ENCODE data around the gene CORO2A.
A peak's percentile ranks its signal among the peaks of the same experiment; 100 is the strongest.

The CORO2A gene

DNA sequence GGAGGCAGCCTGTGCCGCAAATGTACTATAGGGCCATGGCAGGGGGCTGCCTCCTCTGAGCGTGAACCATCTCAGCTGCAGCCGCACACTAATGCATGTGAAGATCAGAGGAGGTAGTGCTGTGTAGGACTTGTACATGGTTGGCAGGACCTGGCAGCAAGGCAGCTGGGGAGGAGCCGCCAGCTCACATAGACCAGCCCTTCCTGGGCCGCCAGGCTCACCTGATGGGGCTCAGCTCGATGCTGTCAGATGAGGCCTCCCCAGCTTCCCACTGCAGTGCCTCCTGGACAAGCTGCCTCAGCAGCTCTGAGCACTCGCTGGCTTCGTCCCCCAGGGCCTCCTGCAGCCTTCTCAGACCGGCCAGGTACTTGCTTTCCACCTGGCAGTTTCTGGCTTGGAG lies 18.0 kb upstream of the CORO2A start:
- no peak overlapping the region for H3K4me3 ChIP-seq (ENCODE audit: low read depth, low read length)
- H3K36me3 ChIP-seq (ENCODE audit: control insufficient read depth in 2 of 2, insufficient read depth in 1 of 2, low read length in 2 of 2): peaks cover 0 to 6% of the 10 kb centered on the region in 2 experiments; a peak in 1 of 3 replicates
- TF ChIP-seq ZNF19 (tag by site-specific recombination; IDR thresholded peaks at IDR 0.05; ENCODE audit: low read depth) (no peak), GLIS1 (tag by site-specific recombination; IDR thresholded peaks at IDR 0.05) (peak; percentile 79)
- no peaks in the 10 kb centered on the region for H3K9me3 ChIP-seq (ENCODE audit: control insufficient read depth, insufficient read depth, low read depth, low read length)
- H3K4me1 ChIP-seq (ENCODE audit: control insufficient read depth, insufficient read depth, low read length): no peaks in the 10 kb centered on the region
- no peak overlapping the region for H3K27ac ChIP-seq (ENCODE audit: extremely low read depth, low read depth, low read length)
- POLR2A ChIA-PET: no interaction called here
- CTCF ChIA-PET: interaction anchor here (1.5 kb wide), 1 partner anchor 12 kb away, joined by 5 read pairs; no protein-coding TSS in a partner anchor

DNA sequence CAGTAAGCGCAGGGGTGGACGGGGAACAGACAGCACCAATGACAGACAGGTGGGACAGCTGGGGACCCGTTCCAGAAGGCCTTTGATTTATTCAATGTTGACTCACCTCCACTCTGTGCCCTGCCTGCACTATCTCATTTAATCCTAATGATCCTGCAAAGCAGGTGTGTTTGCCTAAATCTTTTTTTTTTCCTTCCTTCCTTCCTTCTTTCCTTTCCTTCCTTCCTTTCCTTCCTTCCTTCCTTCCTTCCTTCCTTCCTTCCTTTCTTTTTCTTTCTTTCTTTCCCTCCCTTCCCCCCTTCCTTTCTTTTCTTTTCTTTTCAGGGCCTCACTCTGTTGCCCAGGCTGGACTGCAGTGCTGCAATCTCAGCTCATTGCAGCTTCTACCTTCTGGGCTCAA lies 17.1 kb upstream of the CORO2A start:
- Histone ChIP-seq H3K9me3 (ENCODE audit: control insufficient read depth, insufficient read depth, low read depth, low read length) (no peaks in the 10 kb centered on the region), H3K4me1 (ENCODE audit: control insufficient read depth, insufficient read depth, low read length) (no peaks in the 10 kb centered on the region), H3K36me3 (ENCODE audit: control insufficient read depth in 2 of 2, insufficient read depth in 1 of 2, low read length in 2 of 2) (peaks cover 0 to 6% of the 10 kb centered on the region in 2 experiments; a peak in 1 of 3 replicates), H3K4me3 (ENCODE audit: low read depth, low read length) (no peak overlapping the region), H3K27ac (ENCODE audit: extremely low read depth, low read depth, low read length) (no peak overlapping the region)
- CTCF ChIA-PET: interaction anchor here (0.7 kb wide), 1 partner anchor 892 kb away, joined by 4 read pairs; no protein-coding TSS in a partner anchor
- no peak for TF ChIP-seq ZNF138 (tag by site-specific recombination; IDR thresholded peaks at IDR 0.05; ENCODE audit: borderline replicate concordance)
- TF ChIP-seq ZNF664 (tag by site-specific recombination; IDR thresholded peaks at IDR 0.05): peak; percentile 94
- TF ChIP-seq, protein P1, sequence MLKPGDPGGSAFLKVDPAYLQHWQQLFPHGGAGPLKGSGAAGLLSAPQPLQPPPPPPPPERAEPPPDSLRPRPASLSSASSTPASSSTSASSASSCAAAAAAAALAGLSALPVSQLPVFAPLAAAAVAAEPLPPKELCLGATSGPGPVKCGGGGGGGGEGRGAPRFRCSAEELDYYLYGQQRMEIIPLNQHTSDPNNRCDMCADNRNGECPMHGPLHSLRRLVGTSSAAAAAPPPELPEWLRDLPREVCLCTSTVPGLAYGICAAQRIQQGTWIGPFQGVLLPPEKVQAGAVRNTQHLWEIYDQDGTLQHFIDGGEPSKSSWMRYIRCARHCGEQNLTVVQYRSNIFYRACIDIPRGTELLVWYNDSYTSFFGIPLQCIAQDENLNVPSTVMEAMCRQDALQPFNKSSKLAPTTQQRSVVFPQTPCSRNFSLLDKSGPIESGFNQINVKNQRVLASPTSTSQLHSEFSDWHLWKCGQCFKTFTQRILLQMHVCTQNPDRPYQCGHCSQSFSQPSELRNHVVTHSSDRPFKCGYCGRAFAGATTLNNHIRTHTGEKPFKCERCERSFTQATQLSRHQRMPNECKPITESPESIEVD (tag by site-specific recombination; IDR thresholded peaks at IDR 0.05): no peak
- TF ChIP-seq, protein P2, sequence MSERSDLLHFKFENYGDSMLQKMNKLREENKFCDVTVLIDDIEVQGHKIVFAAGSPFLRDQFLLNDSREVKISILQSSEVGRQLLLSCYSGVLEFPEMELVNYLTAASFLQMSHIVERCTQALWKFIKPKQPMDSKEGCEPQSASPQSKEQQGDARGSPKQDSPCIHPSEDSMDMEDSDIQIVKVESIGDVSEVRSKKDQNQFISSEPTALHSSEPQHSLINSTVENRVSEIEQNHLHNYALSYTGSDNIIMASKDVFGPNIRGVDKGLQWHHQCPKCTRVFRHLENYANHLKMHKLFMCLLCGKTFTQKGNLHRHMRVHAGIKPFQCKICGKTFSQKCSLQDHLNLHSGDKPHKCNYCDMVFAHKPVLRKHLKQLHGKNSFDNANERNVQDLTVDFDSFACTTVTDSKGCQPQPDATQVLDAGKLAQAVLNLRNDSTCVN (tag by site-specific recombination; optimal IDR thresholded peaks at IDR 0.05): no peak
- TF ChIP-seq ZNF366 (tag by site-specific recombination; conservative IDR thresholded peaks at IDR 0.05): peak; percentile 81
- POLR2A ChIA-PET: no interaction called here

DNA sequence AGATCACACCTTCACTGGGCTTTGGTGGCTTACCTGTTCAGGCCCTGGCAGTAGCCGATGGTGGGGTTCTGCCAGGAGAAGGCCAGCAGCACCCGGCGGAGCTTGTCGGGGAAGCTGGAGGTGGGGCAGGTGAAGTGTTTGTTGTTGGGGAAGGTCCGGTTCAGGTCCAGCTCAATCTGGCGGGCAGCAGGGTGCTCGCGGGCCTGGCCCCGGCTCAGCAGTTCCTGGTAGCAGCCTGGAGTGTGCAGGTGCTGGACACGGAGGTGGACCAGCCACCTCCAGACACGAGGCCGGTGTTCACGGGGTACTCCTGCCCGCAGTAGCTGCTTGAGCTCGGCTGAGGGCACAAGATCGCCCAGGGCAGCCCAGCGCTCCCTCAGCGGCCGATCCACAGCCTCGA lies 16.2 kb upstream of the CORO2A start:
- Histone ChIP-seq H3K9me3 (ENCODE audit: control insufficient read depth, insufficient read depth, low read depth, low read length) (no peaks in the 10 kb centered on the region), H3K4me1 (ENCODE audit: control insufficient read depth, insufficient read depth, low read length) (no peaks in the 10 kb centered on the region), H3K4me3 (ENCODE audit: low read depth, low read length) (no peak overlapping the region), H3K36me3 (ENCODE audit: control insufficient read depth in 2 of 2, insufficient read depth in 1 of 2, low read length in 2 of 2) (peaks cover 0 to 6% of the 10 kb centered on the region in 2 experiments; a peak in 1 of 3 replicates), H3K27ac (ENCODE audit: extremely low read depth, low read depth, low read length) (no peak overlapping the region)
- POLR2A ChIA-PET: interaction anchor here (0.6 kb wide), 1 partner anchor 152 kb away, joined by 5 read pairs; the partner anchor contains the start of gene NANS
- CTCF ChIA-PET: interaction anchor here (1.0 to 5.5 kb wide), 4 partner anchors 43 to 90 kb away, joined by 3 to 56 read pairs (median 4); partner anchors contain the start of gene TRIM14
- TF ChIP-seq ZNF391 (tag by site-specific recombination; IDR thresholded peaks at IDR 0.05; ENCODE audit: borderline replicate concordance, low read depth): no peak
- no peak for TF ChIP-seq ZNF274 (IDR thresholded peaks at IDR 0.05; ENCODE audit: low read length)
- no peak for TF ChIP-seq ZNF274 (tag by site-specific recombination; IDR thresholded peaks at IDR 0.05; ENCODE audit: borderline replicate concordance)
- TF ChIP-seq, protein P3, sequence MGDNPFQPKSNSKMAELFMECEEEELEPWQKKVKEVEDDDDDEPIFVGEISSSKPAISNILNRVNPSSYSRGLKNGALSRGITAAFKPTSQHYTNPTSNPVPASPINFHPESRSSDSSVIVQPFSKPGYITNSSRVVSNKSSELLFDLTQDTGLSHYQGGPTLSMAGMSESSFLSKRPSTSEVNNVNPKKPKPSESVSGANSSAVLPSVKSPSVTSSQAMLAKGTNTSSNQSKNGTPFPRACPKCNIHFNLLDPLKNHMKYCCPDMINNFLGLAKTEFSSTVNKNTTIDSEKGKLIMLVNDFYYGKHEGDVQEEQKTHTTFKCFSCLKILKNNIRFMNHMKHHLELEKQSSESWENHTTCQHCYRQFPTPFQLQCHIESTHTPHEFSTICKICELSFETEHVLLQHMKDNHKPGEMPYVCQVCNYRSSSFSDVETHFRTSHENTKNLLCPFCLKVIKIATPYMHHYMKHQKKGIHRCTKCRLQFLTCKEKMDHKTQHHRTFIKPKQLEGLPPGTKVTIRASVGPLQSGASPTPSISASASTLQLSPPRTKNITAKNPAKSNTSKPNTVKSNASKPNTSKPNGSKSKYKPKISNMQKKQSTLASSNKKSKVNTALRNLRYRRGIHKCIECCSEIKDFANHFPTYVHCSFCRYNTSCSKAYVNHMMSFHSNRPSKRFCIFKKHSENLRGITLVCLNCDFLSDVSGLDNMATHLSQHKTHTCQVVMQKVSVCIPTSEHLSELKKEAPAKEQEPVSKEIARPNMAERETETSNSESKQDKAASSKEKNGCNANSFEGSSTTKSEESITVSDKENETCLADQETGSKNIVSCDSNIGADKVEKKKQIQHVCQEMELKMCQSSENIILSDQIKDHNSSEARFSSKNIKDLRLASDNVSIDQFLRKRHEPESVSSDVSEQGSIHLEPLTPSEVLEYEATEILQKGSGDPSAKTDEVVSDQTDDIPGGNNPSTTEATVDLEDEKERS (tag by site-specific recombination; IDR thresholded peaks at IDR 0.05): no peak
- TF ChIP-seq ZNF600 (tag by site-specific recombination; IDR thresholded peaks at IDR 0.05): no peak
- TF ChIP-seq ZNF266 (tag by site-specific recombination; IDR thresholded peaks at IDR 0.05; ENCODE audit: low read depth): no peak
- TF ChIP-seq ZEB2 (tag by site-specific recombination; IDR thresholded peaks at IDR 0.05): no peak
- TF ChIP-seq GFI1B (tag by site-specific recombination; IDR thresholded peaks at IDR 0.05): no peak
- no peak for TF ChIP-seq ZNF529 (tag by site-specific recombination; IDR thresholded peaks at IDR 0.05; ENCODE audit: insufficient replicate concordance)
- TF ChIP-seq ZNF560 (tag by site-specific recombination; IDR thresholded peaks at IDR 0.05; ENCODE audit: borderline replicate concordance): no peak
- TF ChIP-seq, protein P4, sequence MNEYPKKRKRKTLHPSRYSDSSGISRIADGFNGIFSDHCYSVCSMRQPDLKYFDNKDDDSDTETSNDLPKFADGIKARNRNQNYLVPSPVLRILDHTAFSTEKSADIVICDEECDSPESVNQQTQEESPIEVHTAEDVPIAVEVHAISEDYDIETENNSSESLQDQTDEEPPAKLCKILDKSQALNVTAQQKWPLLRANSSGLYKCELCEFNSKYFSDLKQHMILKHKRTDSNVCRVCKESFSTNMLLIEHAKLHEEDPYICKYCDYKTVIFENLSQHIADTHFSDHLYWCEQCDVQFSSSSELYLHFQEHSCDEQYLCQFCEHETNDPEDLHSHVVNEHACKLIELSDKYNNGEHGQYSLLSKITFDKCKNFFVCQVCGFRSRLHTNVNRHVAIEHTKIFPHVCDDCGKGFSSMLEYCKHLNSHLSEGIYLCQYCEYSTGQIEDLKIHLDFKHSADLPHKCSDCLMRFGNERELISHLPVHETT (tag by site-specific recombination; IDR thresholded peaks at IDR 0.05): no peak
- TF ChIP-seq ZNF10 (tag by site-specific recombination; IDR thresholded peaks at IDR 0.05): no peak
- TF ChIP-seq SETDB1 (IDR thresholded peaks at IDR 0.05; ENCODE audit: insufficient read length, low read length): no peak
